SK-N-SH (cell line): ENCODE measurements around the gene DNAH11. TPM values are rescaled to one million over a fixed set of nuclear protein-coding genes. Genes with fewer than 3 reads are reported as not detected.

ENCODE experiments used
- CTCF ChIA-PET: fragments of 300-600, 350-600 bp; formaldehyde crosslinking; extraction: SDS; loops from one replicate; lab custom pipeline; 2021; lab: Yijun Ruan, JAX
- POLR2A ChIA-PET: fragments of 350-600 bp; sonication (Branson Sonifier 250); formaldehyde crosslinking; extraction: SDS; loops from one replicate; lab custom pipeline; 2020; ENCODE audit warnings: antibody characterized with exemption, inconsistent platforms; lab: Yijun Ruan, JAX
- DNase-seq: peaks from one replicate; pipeline ENCODE4 v3.0.0; 2012
- H2AFZ ChIP-seq: fragments of 200-600 bp; sonication (generic); 2 replicates; pipeline ENCODE4 v1.8.1; 2016; ENCODE audit warnings: antibody characterized with exemption, mild to moderate bottlenecking, low read depth
- H3F3A ChIP-seq: fragments of 200-600 bp; sonication (generic); replicated peaks from 2 replicates; pipeline ENCODE3; 2016; ENCODE audit warnings: antibody characterized with exemption, mild to moderate bottlenecking; ENCODE audit not compliant: insufficient read depth
- H3K27ac ChIP-seq, 2 experiments: fragments of 200-500 bp in 1 of 2; fragments of 200-600 bp in 1 of 2; sonication (Bioruptor generic) in 1 of 2; sonication (generic), shearing (Covaris generic) in 1 of 2; 2 replicates each; pipeline versions ENCODE4 v1.5.1 to v1.6.1; 2014 to 2016; ENCODE audit warnings: low read depth in 2 of 2, inconsistent platforms in 1 of 2, low read length in 1 of 2, mild to moderate bottlenecking in 1 of 2, mixed read lengths in 1 of 2
- H3K27me3 ChIP-seq: fragments of 200-600 bp; sonication (generic), shearing (Covaris generic); 2 replicates; pipeline ENCODE4 v1.6.1; 2016; ENCODE audit warnings: mixed run types; ENCODE audit not compliant: insufficient read depth
- H3K36me3 ChIP-seq, 2 experiments: fragments of 200-500 bp in 1 of 2; fragments of 200-600 bp in 1 of 2; sonication (Bioruptor generic) in 1 of 2; sonication (generic) in 1 of 2; replicated peaks in 1 of 2; 2 replicates each; pipeline versions ENCODE3 to v1.5.1; 2014 to 2016; ENCODE audit warnings: low read length in 1 of 2, mild to moderate bottlenecking in 1 of 2; ENCODE audit not compliant: insufficient read depth in 2 of 2, control insufficient read depth in 1 of 2
- H3K4me1 ChIP-seq, 2 experiments: fragments of 200-500 bp in 1 of 2; fragments of 200-600 bp in 1 of 2; sonication (Bioruptor generic) in 1 of 2; sonication (generic), shearing (Covaris generic) in 1 of 2; 2 replicates each; pipeline versions ENCODE4 v1.5.1 to v1.6.1; 2014 to 2016; ENCODE audit warnings: low read depth in 1 of 2, low read length in 1 of 2, mixed run types in 1 of 2; ENCODE audit not compliant: insufficient read depth in 2 of 2, control insufficient read depth in 1 of 2
- H3K4me2 ChIP-seq: fragments of 200-600 bp; sonication (generic), shearing (Covaris generic); 2 replicates; pipeline ENCODE4 v1.6.1; 2017; ENCODE audit warnings: mixed run types
- H3K4me3 ChIP-seq, 2 experiments: fragments of 200-500 bp in 1 of 2; fragments of 200-600 bp in 1 of 2; sonication (Bioruptor generic) in 1 of 2; sonication (generic), shearing (Covaris generic) in 1 of 2; 2 replicates each; pipeline versions ENCODE4 v1.5.1 to v1.8.1; 2014 to 2016; ENCODE audit warnings: low read depth in 2 of 2, inconsistent platforms in 1 of 2, low read length in 1 of 2, mild to moderate bottlenecking in 1 of 2, mixed read lengths in 1 of 2, moderate library complexity in 1 of 2
- H3K79me2 ChIP-seq: fragments of 200-600 bp; sonication (generic); 2 replicates; pipeline ENCODE4 v1.8.1; 2017; ENCODE audit warnings: mild to moderate bottlenecking; ENCODE audit not compliant: insufficient read depth
- H3K9ac ChIP-seq: fragments of 200-600 bp; sonication (generic); 2 replicates; pipeline ENCODE4 v1.6.1; 2017; ENCODE audit warnings: mixed run types
- H3K9me2 ChIP-seq: fragments of 200-600 bp; sonication (generic); 2 replicates; pipeline ENCODE4 v1.6.1; 2017; ENCODE audit warnings: mixed run types
- H3K9me3 ChIP-seq: fragments of 200-600 bp; sonication (generic); 2 replicates; pipeline ENCODE4 v1.6.1; 2017; ENCODE audit warnings: mixed run types, mild to moderate bottlenecking, moderate library complexity
- H4K20me1 ChIP-seq: fragments of 200-600 bp; sonication (generic); 2 replicates; pipeline ENCODE4 v1.6.1; 2017; ENCODE audit warnings: mild to moderate bottlenecking, mixed run types; ENCODE audit not compliant: insufficient read depth
- CTCF ChIP-seq: fragments of 200-600 bp; sonication (generic); IDR thresholded peaks from 2 replicates; pipeline ENCODE4 v1.6.1; 2017; ENCODE audit warnings: antibody characterized with exemption, mild to moderate bottlenecking, moderate library complexity
- EZH2phosphoT487 ChIP-seq: fragments of 200-600 bp; sonication (generic); IDR thresholded peaks from 2 replicates; pipeline ENCODE4 v1.6.1; 2017; ENCODE audit warnings: low read depth, mixed run types, mild to moderate bottlenecking, antibody characterized with exemption, moderate library complexity, borderline replicate concordance
- FOXJ3 ChIP-seq: sonication (generic); formaldehyde crosslinking; IDR thresholded peaks from 2 replicates; pipeline ENCODE4 v1.5.1; 2020; ENCODE audit warnings: mild to moderate bottlenecking, missing genetic modification reagents
- GABPA ChIP-seq: IDR thresholded peaks from 2 replicates; pipeline ENCODE4 v1.4.0; 2012; ENCODE audit warnings: low read depth, mild to moderate bottlenecking
- POLR2AphosphoS5 ChIP-seq: IDR thresholded peaks from 2 replicates; pipeline ENCODE4 v1.6.1; 2012; ENCODE audit warnings: low read depth, low read length
- RAD21 ChIP-seq: IDR thresholded peaks from 2 replicates; pipeline ENCODE4 v1.6.1; 2012; ENCODE audit warnings: mild to moderate bottlenecking, low read length
- RXRA ChIP-seq: IDR thresholded peaks from 2 replicates; pipeline ENCODE4 v1.4.0; 2012; ENCODE audit warnings: low read depth, mild to moderate bottlenecking, borderline replicate concordance
- TCF12 ChIP-seq: IDR thresholded peaks from 2 replicates; pipeline ENCODE4 v1.4.0; 2012
- USF1 ChIP-seq: IDR thresholded peaks from 2 replicates; pipeline ENCODE4 v1.4.0; 2012; ENCODE audit warnings: low read depth, borderline replicate concordance
- YY1 ChIP-seq: IDR thresholded peaks from 2 replicates; pipeline ENCODE4 v1.4.0; 2012; ENCODE audit warnings: low read depth, mild to moderate bottlenecking
- WGBS: methylation state at CpG from one replicate; pipeline ENCODE4 v1.1.6; 2017; ENCODE audit warnings: low lambda C conversion rate; 5-methylcytosine and 5-hydroxymethylcytosine counted together
- polyA plus RNA-seq, 3 experiments: library from polyadenylated mRNA; depleted of rRNA; stranded (reverse); fragments of >200 nt; gene quantifications; 2 replicates each; pipeline ENCODE4 v1.2.3, GENCODE V29; 2012
- TF ChIP-seq, protein P1 (sequence below): IDR thresholded peaks from 2 replicates; pipeline ENCODE4 v1.4.0; 2012; ENCODE audit warnings: low read depth, borderline replicate concordance
- TF ChIP-seq, protein P2 (sequence below): fragments of 150-350 bp; IDR thresholded peaks from 2 replicates; pipeline ENCODE4 v1.6.1; 2017; ENCODE audit warnings: antibody characterized with exemption, low read length, low read depth, borderline replicate concordance

Gene DNAH11
- polyA plus RNA-seq, 1 of the 3 experiments (the other 2 are of a cell fraction): 0.77 TPM

GRCh38 chr7:21944616-21945453 lies 402.0 kb downstream of the DNAH11 start:
- peak overlapping the region; percentile 91 for H2AFZ ChIP-seq
- TF ChIP-seq CTCF: no peak
- no peak for TF ChIP-seq EZH2phosphoT487
- no peak for TF ChIP-seq YY1
- TF ChIP-seq, protein P1, sequence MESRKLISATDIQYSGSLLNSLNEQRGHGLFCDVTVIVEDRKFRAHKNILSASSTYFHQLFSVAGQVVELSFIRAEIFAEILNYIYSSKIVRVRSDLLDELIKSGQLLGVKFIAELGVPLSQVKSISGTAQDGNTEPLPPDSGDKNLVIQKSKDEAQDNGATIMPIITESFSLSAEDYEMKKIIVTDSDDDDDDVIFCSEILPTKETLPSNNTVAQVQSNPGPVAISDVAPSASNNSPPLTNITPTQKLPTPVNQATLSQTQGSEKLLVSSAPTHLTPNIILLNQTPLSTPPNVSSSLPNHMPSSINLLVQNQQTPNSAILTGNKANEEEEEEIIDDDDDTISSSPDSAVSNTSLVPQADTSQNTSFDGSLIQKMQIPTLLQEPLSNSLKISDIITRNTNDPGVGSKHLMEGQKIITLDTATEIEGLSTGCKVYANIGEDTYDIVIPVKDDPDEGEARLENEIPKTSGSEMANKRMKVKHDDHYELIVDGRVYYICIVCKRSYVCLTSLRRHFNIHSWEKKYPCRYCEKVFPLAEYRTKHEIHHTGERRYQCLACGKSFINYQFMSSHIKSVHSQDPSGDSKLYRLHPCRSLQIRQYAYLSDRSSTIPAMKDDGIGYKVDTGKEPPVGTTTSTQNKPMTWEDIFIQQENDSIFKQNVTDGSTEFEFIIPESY: no peak
- no peak for TF ChIP-seq GABPA
- no peak for TF ChIP-seq POLR2AphosphoS5
- no peak for TF ChIP-seq USF1
- TF ChIP-seq RAD21: no peak
- TF ChIP-seq TCF12: no peak
- TF ChIP-seq, protein P2, sequence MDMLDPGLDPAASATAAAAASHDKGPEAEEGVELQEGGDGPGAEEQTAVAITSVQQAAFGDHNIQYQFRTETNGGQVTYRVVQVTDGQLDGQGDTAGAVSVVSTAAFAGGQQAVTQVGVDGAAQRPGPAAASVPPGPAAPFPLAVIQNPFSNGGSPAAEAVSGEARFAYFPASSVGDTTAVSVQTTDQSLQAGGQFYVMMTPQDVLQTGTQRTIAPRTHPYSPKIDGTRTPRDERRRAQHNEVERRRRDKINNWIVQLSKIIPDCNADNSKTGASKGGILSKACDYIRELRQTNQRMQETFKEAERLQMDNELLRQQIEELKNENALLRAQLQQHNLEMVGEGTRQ: no peak
- no peak for TF ChIP-seq RXRA
- TF ChIP-seq FOXJ3 (CRISPR knock-in tag): no peak
- WGBS: 10% methylated on average over 34 of the region's 34 CpGs
- H3K79me2 ChIP-seq: no peaks in the 10 kb centered on the region
- peak overlapping the region; percentile 89 for H3K4me2 ChIP-seq
- H3K27me3 ChIP-seq: peaks cover 5% of the 10 kb centered on the region
- POLR2A ChIA-PET: no interaction called here
- DNase-seq: no peak
- H3K36me3 ChIP-seq: no peaks in the 10 kb centered on the region
- peak overlapping the region; percentile 71 to 75 for H3K4me3 ChIP-seq
- H3K9me2 ChIP-seq: no peaks in the 10 kb centered on the region
- peak overlapping the region in 1 of 2 experiments; percentile 11; a peak in 1 of 4 replicates for H3K27ac ChIP-seq
- H4K20me1 ChIP-seq: no peaks in the 10 kb centered on the region
- CTCF ChIA-PET: interaction anchor here (1.1 kb wide), 1 partner anchor 10 kb away, joined by 4 read pairs; no protein-coding TSS in a partner anchor
- H3K9ac ChIP-seq: peak overlapping the region; percentile 61; the same call in 1 of the 2 replicates
- H3K4me1 ChIP-seq: peaks cover 0 to 8% of the 10 kb centered on the region in 2 experiments; a peak in 1 of 4 replicates
- no peaks in the 10 kb centered on the region for H3K9me3 ChIP-seq
- no peaks in the 10 kb centered on the region for H3F3A ChIP-seq
